ENCODE data around the gene ABLIM3.

DNA sequence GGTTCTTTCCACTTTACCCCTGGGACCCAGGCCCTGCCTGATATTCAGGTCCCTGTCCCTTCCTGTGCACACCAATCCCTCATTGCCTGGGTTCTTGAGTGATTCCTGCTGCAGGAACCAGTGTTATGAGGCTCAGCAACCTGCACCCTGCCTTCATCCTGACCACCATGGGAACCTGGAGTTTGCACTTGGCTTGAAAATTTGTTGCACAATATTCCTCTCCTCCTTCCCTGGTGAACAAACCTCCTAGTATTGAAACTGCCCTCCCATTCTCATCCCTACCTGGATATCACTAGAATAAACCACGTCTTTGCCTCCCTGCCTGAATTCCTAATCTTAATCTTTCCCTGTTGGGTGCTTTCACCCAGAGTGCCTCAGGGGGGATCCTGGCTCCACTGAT, 78.3 kb downstream of the ABLIM3 start:
- no peak for TF ChIP-seq SP1 (IDR thresholded peaks at IDR 0.05)
- TF ChIP-seq NFRKB (IDR thresholded peaks at IDR 0.05), result no peak
